ENCODE measurements around the gene CFHR2. TPM values are rescaled to one million over a fixed set of nuclear protein-coding genes. Genes with fewer than 3 reads are reported as not detected.

The CFHR2 gene
- polyA plus RNA-seq, 2 donors, result not detected

- Histone ChIP-seq H3K27ac (ENCODE audit: low read depth in 2 of 2, low read length in 1 of 2) (no peak overlapping the region), H3K9me3 (ENCODE audit: control insufficient read depth in 2 of 2, insufficient read depth in 1 of 2, low read depth in 1 of 2, low read length in 1 of 2) (peaks cover 0 to 3% of the 10 kb centered on the region in 2 donors), H3K4me3 (ENCODE audit: low read depth in 1 of 2, low read length in 2 of 2) (no peak overlapping the region), H3K27me3 (ENCODE audit: control insufficient read depth in 1 of 2, insufficient read depth in 2 of 2, low read length in 2 of 2) (no peaks in the 10 kb centered on the region), H3K36me3 (ENCODE audit: control insufficient read depth in 2 of 2, insufficient read depth in 2 of 2, low read length in 1 of 2) (no peaks in the 10 kb centered on the region), H3K4me1 (ENCODE audit: control insufficient read depth in 2 of 2, insufficient read depth in 2 of 2, low read length in 1 of 2) (no peaks in the 10 kb centered on the region)
- WGBS, 2 donors, result 64 to 72% methylated on average over 2 of the region's 2 CpGs
Observed at GRCh38 chr1:196993916-196994315, 50.4 kb downstream of the CFHR2 start.

GRCh38 chr1:196997423-196997822 lies 53.9 kb downstream of the CFHR2 start:
- no peaks in the 10 kb centered on the region for H3K36me3 ChIP-seq (ENCODE audit: control insufficient read depth in 2 of 2, insufficient read depth in 2 of 2, low read length in 1 of 2)
- H3K27ac ChIP-seq (ENCODE audit: low read depth in 2 of 2, low read length in 1 of 2), result no peak overlapping the region
- WGBS, 2 donors, result 81 to 88% methylated on average over 1 of the region's 1 CpG
- no peaks in the 10 kb centered on the region for H3K4me1 ChIP-seq (ENCODE audit: control insufficient read depth in 2 of 2, insufficient read depth in 2 of 2, low read length in 1 of 2)
- no peak overlapping the region for H3K4me3 ChIP-seq (ENCODE audit: low read depth in 1 of 2, low read length in 2 of 2)
- H3K9me3 ChIP-seq (ENCODE audit: control insufficient read depth in 2 of 2, insufficient read depth in 1 of 2, low read depth in 1 of 2, low read length in 1 of 2), result no peaks in the 10 kb centered on the region
- H3K27me3 ChIP-seq (ENCODE audit: control insufficient read depth in 1 of 2, insufficient read depth in 2 of 2, low read length in 2 of 2), result no peaks in the 10 kb centered on the region

DNA sequence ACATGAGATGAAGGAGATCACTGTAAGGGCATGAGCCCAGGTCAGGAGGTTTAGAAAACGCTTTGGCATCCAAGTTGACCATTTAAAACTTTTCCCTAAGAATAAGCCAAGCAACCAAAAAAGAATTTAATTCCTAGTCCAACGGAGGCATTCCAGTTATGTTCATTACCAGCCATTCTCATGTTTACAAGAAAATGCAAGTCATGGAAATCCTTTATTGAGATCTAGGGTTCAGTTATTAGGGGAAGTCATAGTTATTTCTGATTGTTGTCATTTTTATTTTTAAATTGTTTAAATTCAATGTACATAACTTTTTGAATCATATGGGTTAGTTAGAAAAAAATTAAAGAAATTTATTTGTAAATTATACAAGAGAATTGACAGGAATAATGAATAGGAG lies 58.3 kb downstream of the CFHR2 start:
- Histone ChIP-seq H3K9me3 (ENCODE audit: control insufficient read depth in 2 of 2, insufficient read depth in 1 of 2, low read depth in 1 of 2, low read length in 1 of 2) (no peaks in the 10 kb centered on the region), H3K4me1 (ENCODE audit: control insufficient read depth in 2 of 2, insufficient read depth in 2 of 2, low read length in 1 of 2) (no peaks in the 10 kb centered on the region), H3K27me3 (ENCODE audit: control insufficient read depth in 1 of 2, insufficient read depth in 2 of 2, low read length in 2 of 2) (no peaks in the 10 kb centered on the region), H3K27ac (ENCODE audit: low read depth in 2 of 2, low read length in 1 of 2) (no peak overlapping the region), H3K4me3 (ENCODE audit: low read depth in 1 of 2, low read length in 2 of 2) (no peak overlapping the region), H3K36me3 (ENCODE audit: control insufficient read depth in 2 of 2, insufficient read depth in 2 of 2, low read length in 1 of 2) (no peaks in the 10 kb centered on the region)
- WGBS, 2 donors, result 81 to 86% methylated on average over 2 of the region's 2 CpGs

DNA sequence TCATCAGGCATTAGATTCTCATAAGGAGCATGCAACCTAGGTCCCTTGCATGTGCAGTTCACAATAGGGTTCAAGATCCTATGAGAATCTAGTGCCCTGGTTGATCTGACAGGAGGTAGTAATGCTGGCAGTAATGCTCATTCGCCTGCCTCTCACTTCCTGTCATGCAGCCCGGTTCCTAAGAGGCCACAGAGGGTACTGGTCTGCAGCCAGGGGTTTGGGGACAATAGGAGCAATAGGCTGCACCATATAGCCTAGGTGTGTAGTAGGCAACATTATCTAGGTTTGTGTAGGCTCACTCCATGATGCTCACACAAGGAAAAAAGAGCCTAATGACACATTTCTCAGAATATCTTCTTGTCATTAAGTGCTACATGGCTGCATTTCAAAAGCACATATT lies 59.6 kb downstream of the CFHR2 start:
- Histone ChIP-seq H3K4me3 (ENCODE audit: low read depth in 1 of 2, low read length in 2 of 2) (no peak overlapping the region), H3K9me3 (ENCODE audit: control insufficient read depth in 2 of 2, insufficient read depth in 1 of 2, low read depth in 1 of 2, low read length in 1 of 2) (no peaks in the 10 kb centered on the region), H3K27ac (ENCODE audit: low read depth in 2 of 2, low read length in 1 of 2) (no peak overlapping the region), H3K27me3 (ENCODE audit: control insufficient read depth in 1 of 2, insufficient read depth in 2 of 2, low read length in 2 of 2) (no peaks in the 10 kb centered on the region), H3K36me3 (ENCODE audit: control insufficient read depth in 2 of 2, insufficient read depth in 2 of 2, low read length in 1 of 2) (no peaks in the 10 kb centered on the region), H3K4me1 (ENCODE audit: control insufficient read depth in 2 of 2, insufficient read depth in 2 of 2, low read length in 1 of 2) (no peaks in the 10 kb centered on the region)
- 50 to 64% methylated on average over 2 of the region's 2 CpGs for WGBS, 2 donors

DNA sequence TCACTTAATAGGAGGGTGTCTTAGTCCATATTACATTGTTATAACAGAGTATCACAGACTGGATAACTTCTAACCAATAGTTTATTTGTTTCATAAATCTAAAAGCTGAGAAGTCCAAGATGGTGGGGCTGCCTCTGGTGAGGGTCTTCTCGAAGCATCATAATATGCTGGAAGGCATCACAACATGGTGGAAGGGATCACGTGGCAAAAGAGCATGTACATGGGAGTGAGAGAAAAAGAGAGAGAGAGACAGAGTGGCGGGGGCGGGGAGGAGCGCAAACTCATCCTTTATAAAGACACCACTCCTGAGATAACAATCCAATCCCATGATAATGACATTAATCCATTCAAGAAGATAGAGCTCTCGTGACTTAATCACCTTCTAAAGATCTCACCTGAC lies 65.3 kb downstream of the CFHR2 start:
- WGBS, 2 donors, result 87 to 91% methylated on average over 6 of the region's 6 CpGs

More for the DNA sequence above, 65.3 kb downstream of the CFHR2 start:
- no peaks in the 10 kb centered on the region for H3K27me3 ChIP-seq (ENCODE audit: control insufficient read depth in 1 of 2, insufficient read depth in 2 of 2, low read length in 2 of 2)
- no peaks in the 10 kb centered on the region for H3K9me3 ChIP-seq (ENCODE audit: control insufficient read depth in 2 of 2, insufficient read depth in 1 of 2, low read depth in 1 of 2, low read length in 1 of 2)
- H3K36me3 ChIP-seq (ENCODE audit: control insufficient read depth in 2 of 2, insufficient read depth in 2 of 2, low read length in 1 of 2), result no peaks in the 10 kb centered on the region
- no peaks in the 10 kb centered on the region for H3K4me1 ChIP-seq (ENCODE audit: control insufficient read depth in 2 of 2, insufficient read depth in 2 of 2, low read length in 1 of 2)
- no peak overlapping the region for H3K4me3 ChIP-seq (ENCODE audit: low read depth in 1 of 2, low read length in 2 of 2)
- no peak overlapping the region for H3K27ac ChIP-seq (ENCODE audit: low read depth in 2 of 2, low read length in 1 of 2)

Other genes with a start within 250 kb of the CFHR2 start
- gene CFHR3, start 168.9 kb upstream of the CFHR2 start, polyA plus RNA-seq, result under 1 TPM in 1 of 2 donors, not detected in 1; 0.02 TPM
- not detected for gene CFHR1, start 124.0 kb upstream of the CFHR2 start, polyA plus RNA-seq
- gene CFHR4, start 55.7 kb upstream of the CFHR2 start, polyA plus RNA-seq, result not detected
- gene CFHR5, start 33.8 kb downstream of the CFHR2 start, polyA plus RNA-seq, result not detected
- gene F13B, start 123.5 kb downstream of the CFHR2 start, polyA plus RNA-seq, result not detected
- gene ASPM, start 202.9 kb downstream of the CFHR2 start, polyA plus RNA-seq, result 1 to 10 TPM; 3.8 to 4.2 TPM

Measured in esophagus (tissue), 2 donors.